22Rv1 (cell line): ENCODE results near the gene SLC10A6.

Experiments used
- H3K27ac ChIP-seq: fragments of 450-650 bp; 2 replicates; pipeline ENCODE4 v1.5.1; 2017
- CTCF ChIP-seq: fragments of 450-650 bp; IDR thresholded peaks from 2 replicates; pipeline ENCODE4 v1.5.1; 2017; ENCODE audit warnings: mild to moderate bottlenecking
- ZFX ChIP-seq: fragments of 450-650 bp; IDR thresholded peaks from 2 replicates; pipeline ENCODE4 v1.6.1; 2017; ENCODE audit warnings: antibody characterized with exemption, borderline replicate concordance

SLC10A6 gene

GRCh38 chr4:86846921-86847320, 2.3 kb downstream of the SLC10A6 start:
- TF ChIP-seq CTCF (no peak), ZFX (no peak)
- no peak overlapping the region for H3K27ac ChIP-seq

GRCh38 chr4:86845593-86845992, 3.6 kb downstream of the SLC10A6 start:
- no peak overlapping the region for H3K27ac ChIP-seq
- no peak for TF ChIP-seq ZFX

- TF ChIP-seq CTCF (no peak), ZFX (no peak)
- H3K27ac ChIP-seq, result no peak overlapping the region
Measured at GRCh38 chr4:86841309-86841708, 7.9 kb downstream of the SLC10A6 start.

- no peak overlapping the region for H3K27ac ChIP-seq
- no peak for TF ChIP-seq CTCF
- no peak for TF ChIP-seq ZFX
Measured at GRCh38 chr4:86840858-86841257, 8.3 kb downstream of the SLC10A6 start.

- no peak overlapping the region for H3K27ac ChIP-seq
- TF ChIP-seq ZFX, result no peak
- TF ChIP-seq CTCF, result no peak
Measured at GRCh38 chr4:86837691-86838503, 11.3 kb downstream of the SLC10A6 start.

- no peak overlapping the region for H3K27ac ChIP-seq
- TF ChIP-seq CTCF (no peak), ZFX (no peak)
Measured at GRCh38 chr4:86835677-86836076, 13.5 kb downstream of the SLC10A6 start.

GRCh38 chr4:86834901-86835300, 14.3 kb downstream of the SLC10A6 start:
- TF ChIP-seq CTCF, result no peak
- TF ChIP-seq ZFX, result no peak
- no peak overlapping the region for H3K27ac ChIP-seq

GRCh38 chr4:86833615-86834014, 15.6 kb downstream of the SLC10A6 start:
- TF ChIP-seq ZFX, result no peak
- H3K27ac ChIP-seq, result no peak overlapping the region
